SK-N-SH (cell line): ENCODE measurements around the gene TRMU. TPM values are rescaled to one million over a fixed set of nuclear protein-coding genes. Genes with fewer than 3 reads are reported as not detected.

Experiments used
- CTCF ChIA-PET: fragments of 300-600, 350-600 bp; formaldehyde crosslinking; extraction: SDS; loops from one replicate; lab custom pipeline; 2021; lab: Yijun Ruan, JAX
- POLR2A ChIA-PET: fragments of 350-600 bp; sonication (Branson Sonifier 250); formaldehyde crosslinking; extraction: SDS; loops from one replicate; lab custom pipeline; 2020; ENCODE audit warnings: antibody characterized with exemption, inconsistent platforms; lab: Yijun Ruan, JAX
- DNase-seq: peaks from one replicate; pipeline ENCODE4 v3.0.0; 2012
- H2AFZ ChIP-seq: fragments of 200-600 bp; sonication (generic); 2 replicates; pipeline ENCODE4 v1.8.1; 2016; ENCODE audit warnings: antibody characterized with exemption, mild to moderate bottlenecking, low read depth
- H3F3A ChIP-seq: fragments of 200-600 bp; sonication (generic); replicated peaks from 2 replicates; pipeline ENCODE3; 2016; ENCODE audit warnings: antibody characterized with exemption, mild to moderate bottlenecking; ENCODE audit not compliant: insufficient read depth
- H3K27ac ChIP-seq, 2 experiments: fragments of 200-500 bp in 1 of 2; fragments of 200-600 bp in 1 of 2; sonication (Bioruptor generic) in 1 of 2; sonication (generic), shearing (Covaris generic) in 1 of 2; 2 replicates each; pipeline versions ENCODE4 v1.5.1 to v1.6.1; 2014 to 2016; ENCODE audit warnings: low read depth in 2 of 2, inconsistent platforms in 1 of 2, low read length in 1 of 2, mild to moderate bottlenecking in 1 of 2, mixed read lengths in 1 of 2
- H3K27me3 ChIP-seq: fragments of 200-600 bp; sonication (generic), shearing (Covaris generic); 2 replicates; pipeline ENCODE4 v1.6.1; 2016; ENCODE audit warnings: mixed run types; ENCODE audit not compliant: insufficient read depth
- H3K36me3 ChIP-seq, 2 experiments: fragments of 200-500 bp in 1 of 2; fragments of 200-600 bp in 1 of 2; sonication (Bioruptor generic) in 1 of 2; sonication (generic) in 1 of 2; replicated peaks in 1 of 2; 2 replicates each; pipeline versions ENCODE3 to v1.5.1; 2014 to 2016; ENCODE audit warnings: low read length in 1 of 2, mild to moderate bottlenecking in 1 of 2; ENCODE audit not compliant: insufficient read depth in 2 of 2, control insufficient read depth in 1 of 2
- H3K4me1 ChIP-seq, 2 experiments: fragments of 200-500 bp in 1 of 2; fragments of 200-600 bp in 1 of 2; sonication (Bioruptor generic) in 1 of 2; sonication (generic), shearing (Covaris generic) in 1 of 2; 2 replicates each; pipeline versions ENCODE4 v1.5.1 to v1.6.1; 2014 to 2016; ENCODE audit warnings: low read depth in 1 of 2, low read length in 1 of 2, mixed run types in 1 of 2; ENCODE audit not compliant: insufficient read depth in 2 of 2, control insufficient read depth in 1 of 2
- H3K4me2 ChIP-seq: fragments of 200-600 bp; sonication (generic), shearing (Covaris generic); 2 replicates; pipeline ENCODE4 v1.6.1; 2017; ENCODE audit warnings: mixed run types
- H3K4me3 ChIP-seq, 2 experiments: fragments of 200-500 bp in 1 of 2; fragments of 200-600 bp in 1 of 2; sonication (Bioruptor generic) in 1 of 2; sonication (generic), shearing (Covaris generic) in 1 of 2; 2 replicates each; pipeline versions ENCODE4 v1.5.1 to v1.8.1; 2014 to 2016; ENCODE audit warnings: low read depth in 2 of 2, inconsistent platforms in 1 of 2, low read length in 1 of 2, mild to moderate bottlenecking in 1 of 2, mixed read lengths in 1 of 2, moderate library complexity in 1 of 2
- H3K79me2 ChIP-seq: fragments of 200-600 bp; sonication (generic); 2 replicates; pipeline ENCODE4 v1.8.1; 2017; ENCODE audit warnings: mild to moderate bottlenecking; ENCODE audit not compliant: insufficient read depth
- H3K9ac ChIP-seq: fragments of 200-600 bp; sonication (generic); 2 replicates; pipeline ENCODE4 v1.6.1; 2017; ENCODE audit warnings: mixed run types
- H3K9me2 ChIP-seq: fragments of 200-600 bp; sonication (generic); 2 replicates; pipeline ENCODE4 v1.6.1; 2017; ENCODE audit warnings: mixed run types
- H3K9me3 ChIP-seq: fragments of 200-600 bp; sonication (generic); 2 replicates; pipeline ENCODE4 v1.6.1; 2017; ENCODE audit warnings: mixed run types, mild to moderate bottlenecking, moderate library complexity
- H4K20me1 ChIP-seq: fragments of 200-600 bp; sonication (generic); 2 replicates; pipeline ENCODE4 v1.6.1; 2017; ENCODE audit warnings: mild to moderate bottlenecking, mixed run types; ENCODE audit not compliant: insufficient read depth
- ELF1 ChIP-seq: IDR thresholded peaks from 2 replicates; pipeline ENCODE4 v1.4.0; 2012
- EP300 ChIP-seq, 2 experiments: IDR thresholded peaks; 2 replicates each; pipeline versions ENCODE4 v1.4.0 to v1.6.1; 2012; ENCODE audit warnings: borderline replicate concordance in 1 of 2, low read depth in 1 of 2, low read length in 1 of 2
- FOXJ3 ChIP-seq: sonication (generic); formaldehyde crosslinking; IDR thresholded peaks from 2 replicates; pipeline ENCODE4 v1.5.1; 2020; ENCODE audit warnings: mild to moderate bottlenecking, missing genetic modification reagents
- MEF2A ChIP-seq: IDR thresholded peaks from 2 replicates; pipeline ENCODE4 v1.4.0; 2012; ENCODE audit warnings: low read depth, borderline replicate concordance
- MXI1 ChIP-seq: IDR thresholded peaks from 2 replicates; pipeline ENCODE4 v1.6.1; 2012; ENCODE audit warnings: mild to moderate bottlenecking, low read depth, low read length, improper control_type of control experiment
- NFIC ChIP-seq: IDR thresholded peaks from 2 replicates; pipeline ENCODE4 v1.4.0; 2012; ENCODE audit warnings: borderline replicate concordance
- NRF1 ChIP-seq: IDR thresholded peaks from 2 replicates; pipeline ENCODE4 v1.6.1; 2012; ENCODE audit warnings: low read depth, mild to moderate bottlenecking, low read length
- SIN3A ChIP-seq: IDR thresholded peaks from 2 replicates; pipeline ENCODE4 v1.6.1; 2012; ENCODE audit warnings: low read depth, mild to moderate bottlenecking, low read length, moderate library complexity, borderline replicate concordance
- TAF1 ChIP-seq: IDR thresholded peaks from 2 replicates; pipeline ENCODE4 v1.6.1; 2012; ENCODE audit warnings: low read depth, mild to moderate bottlenecking, low read length, moderate library complexity, borderline replicate concordance
- TEAD4 ChIP-seq: IDR thresholded peaks from 2 replicates; pipeline ENCODE4 v1.4.0; 2012; ENCODE audit warnings: mild to moderate bottlenecking, borderline replicate concordance; ENCODE audit not compliant: insufficient read depth
- YY1 ChIP-seq: IDR thresholded peaks from 2 replicates; pipeline ENCODE4 v1.4.0; 2012; ENCODE audit warnings: low read depth, mild to moderate bottlenecking
- WGBS: methylation state at CpG from one replicate; pipeline ENCODE4 v1.1.6; 2017; ENCODE audit warnings: low lambda C conversion rate; 5-methylcytosine and 5-hydroxymethylcytosine counted together
- polyA plus RNA-seq, 3 experiments: library from polyadenylated mRNA; depleted of rRNA; stranded (reverse); fragments of >200 nt; gene quantifications; 2 replicates each; pipeline ENCODE4 v1.2.3, GENCODE V29; 2012
- TF ChIP-seq, protein P1 (sequence below): fragments of 150-350 bp; IDR thresholded peaks from 2 replicates; pipeline ENCODE4 v1.6.1; 2016; ENCODE audit warnings: mild to moderate bottlenecking, low read depth, low read length
- TF ChIP-seq, protein P2 (sequence below): IDR thresholded peaks from 2 replicates; pipeline ENCODE4 v1.4.0; 2012; ENCODE audit warnings: low read depth, borderline replicate concordance
- TF ChIP-seq, protein P3 (sequence below): fragments of 200-600 bp; sonication (generic); IDR thresholded peaks from 2 replicates; pipeline ENCODE4 v1.6.1; 2017; ENCODE audit warnings: antibody characterized with exemption, mild to moderate bottlenecking, moderate library complexity
- TF ChIP-seq, protein P4 (sequence below): IDR thresholded peaks from 2 replicates; pipeline ENCODE4; 2012
- TF ChIP-seq, protein P5 (sequence below): fragments of 150-350 bp; IDR thresholded peaks from 2 replicates; pipeline ENCODE4 v1.6.1; 2017; ENCODE audit warnings: antibody characterized with exemption, low read length, low read depth, borderline replicate concordance

The TRMU gene
- polyA plus RNA-seq, 1 of the 3 experiments (the other 2 are of a cell fraction): 47.1 TPM

DNA sequence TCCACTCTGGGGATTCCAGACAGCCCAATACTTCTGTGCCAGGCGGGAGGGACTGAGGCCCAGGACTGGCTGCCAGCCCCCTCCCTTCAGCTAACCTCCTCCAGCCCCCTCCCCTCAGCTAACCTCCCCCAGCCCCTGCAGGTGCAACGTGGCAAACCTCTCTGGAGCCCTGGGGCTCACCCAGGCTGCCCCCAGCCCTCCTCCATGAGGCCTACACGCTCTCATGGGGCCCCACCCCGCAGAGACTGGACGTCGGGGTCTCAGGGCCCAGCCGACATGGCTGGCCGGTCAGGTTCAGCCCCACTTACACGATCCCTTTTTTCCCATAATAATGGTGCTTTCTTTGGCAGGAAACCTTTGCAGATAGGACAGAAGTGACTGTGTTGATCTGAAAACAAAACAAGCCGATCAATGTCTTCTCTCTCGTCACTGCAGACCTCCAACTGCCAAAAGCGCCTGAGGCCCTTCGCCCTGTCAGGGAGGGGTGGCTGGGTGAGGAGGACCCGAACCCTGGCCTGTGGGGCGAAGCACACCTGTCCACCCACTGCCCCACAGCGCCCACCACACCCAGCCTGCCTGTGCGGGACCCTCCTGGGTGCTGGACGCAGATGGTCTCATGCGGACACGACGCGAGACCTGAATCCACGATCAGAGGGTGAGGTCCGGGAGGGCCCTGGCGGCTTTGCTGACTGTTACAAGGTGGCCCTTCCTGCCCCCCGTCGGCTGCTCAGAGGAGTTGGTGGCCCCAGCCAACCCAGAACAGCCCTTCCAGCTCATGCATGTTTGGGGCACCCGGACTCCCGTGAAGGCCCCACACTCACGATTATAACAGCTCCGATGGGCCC is 33.6 kb downstream of the TRMU start:
- H3K4me3 ChIP-seq: no peak overlapping the region
- H3K36me3 ChIP-seq: no peaks in the 10 kb centered on the region
- no peak for DNase-seq
- no peaks in the 10 kb centered on the region for H3F3A ChIP-seq
- H2AFZ ChIP-seq: no peak overlapping the region
- WGBS: 82% methylated on average over 22 of the region's 31 CpGs
- ChIA-PET CTCF (interaction anchor here (1.2 to 3.2 kb wide), 6 partner anchors 11 to 174 kb away, joined by 3 to 105 read pairs (median 16); no protein-coding TSS in a partner anchor), POLR2A (no interaction called here)
- H3K4me1 ChIP-seq: no peaks in the 10 kb centered on the region; a peak in 1 of 4 replicates
- no peaks in the 10 kb centered on the region for H3K9me3 ChIP-seq
- no peak overlapping the region for H3K9ac ChIP-seq
- no peak overlapping the region for H3K4me2 ChIP-seq
- no peak overlapping the region for H3K27ac ChIP-seq
- no peaks in the 10 kb centered on the region for H4K20me1 ChIP-seq
- no peaks in the 10 kb centered on the region for H3K9me2 ChIP-seq
- no peaks in the 10 kb centered on the region for H3K27me3 ChIP-seq
- H3K79me2 ChIP-seq: no peaks in the 10 kb centered on the region
- TF ChIP-seq, protein P1, sequence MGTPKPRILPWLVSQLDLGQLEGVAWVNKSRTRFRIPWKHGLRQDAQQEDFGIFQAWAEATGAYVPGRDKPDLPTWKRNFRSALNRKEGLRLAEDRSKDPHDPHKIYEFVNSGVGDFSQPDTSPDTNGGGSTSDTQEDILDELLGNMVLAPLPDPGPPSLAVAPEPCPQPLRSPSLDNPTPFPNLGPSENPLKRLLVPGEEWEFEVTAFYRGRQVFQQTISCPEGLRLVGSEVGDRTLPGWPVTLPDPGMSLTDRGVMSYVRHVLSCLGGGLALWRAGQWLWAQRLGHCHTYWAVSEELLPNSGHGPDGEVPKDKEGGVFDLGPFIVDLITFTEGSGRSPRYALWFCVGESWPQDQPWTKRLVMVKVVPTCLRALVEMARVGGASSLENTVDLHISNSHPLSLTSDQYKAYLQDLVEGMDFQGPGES: no peak
- TF ChIP-seq, protein P2, sequence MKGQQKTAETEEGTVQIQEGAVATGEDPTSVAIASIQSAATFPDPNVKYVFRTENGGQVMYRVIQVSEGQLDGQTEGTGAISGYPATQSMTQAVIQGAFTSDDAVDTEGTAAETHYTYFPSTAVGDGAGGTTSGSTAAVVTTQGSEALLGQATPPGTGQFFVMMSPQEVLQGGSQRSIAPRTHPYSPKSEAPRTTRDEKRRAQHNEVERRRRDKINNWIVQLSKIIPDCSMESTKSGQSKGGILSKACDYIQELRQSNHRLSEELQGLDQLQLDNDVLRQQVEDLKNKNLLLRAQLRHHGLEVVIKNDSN: no peak
- TF ChIP-seq SIN3A (no peak), EP300 (IDR thresholded peaks at IDR 0.05; ENCODE audit: borderline replicate concordance in 1 of 2, low read depth in 1 of 2, low read length in 1 of 2) (no peak), TEAD4 (no peak), TAF1 (no peak), NRF1 (no peak), ELF1 (no peak), NFIC (no peak), FOXJ3 (no peak), YY1 (no peak), MXI1 (no peak), MEF2A (no peak)
- TF ChIP-seq, protein P3, sequence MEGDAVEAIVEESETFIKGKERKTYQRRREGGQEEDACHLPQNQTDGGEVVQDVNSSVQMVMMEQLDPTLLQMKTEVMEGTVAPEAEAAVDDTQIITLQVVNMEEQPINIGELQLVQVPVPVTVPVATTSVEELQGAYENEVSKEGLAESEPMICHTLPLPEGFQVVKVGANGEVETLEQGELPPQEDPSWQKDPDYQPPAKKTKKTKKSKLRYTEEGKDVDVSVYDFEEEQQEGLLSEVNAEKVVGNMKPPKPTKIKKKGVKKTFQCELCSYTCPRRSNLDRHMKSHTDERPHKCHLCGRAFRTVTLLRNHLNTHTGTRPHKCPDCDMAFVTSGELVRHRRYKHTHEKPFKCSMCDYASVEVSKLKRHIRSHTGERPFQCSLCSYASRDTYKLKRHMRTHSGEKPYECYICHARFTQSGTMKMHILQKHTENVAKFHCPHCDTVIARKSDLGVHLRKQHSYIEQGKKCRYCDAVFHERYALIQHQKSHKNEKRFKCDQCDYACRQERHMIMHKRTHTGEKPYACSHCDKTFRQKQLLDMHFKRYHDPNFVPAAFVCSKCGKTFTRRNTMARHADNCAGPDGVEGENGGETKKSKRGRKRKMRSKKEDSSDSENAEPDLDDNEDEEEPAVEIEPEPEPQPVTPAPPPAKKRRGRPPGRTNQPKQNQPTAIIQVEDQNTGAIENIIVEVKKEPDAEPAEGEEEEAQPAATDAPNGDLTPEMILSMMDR: no peak
- TF ChIP-seq, protein P4, sequence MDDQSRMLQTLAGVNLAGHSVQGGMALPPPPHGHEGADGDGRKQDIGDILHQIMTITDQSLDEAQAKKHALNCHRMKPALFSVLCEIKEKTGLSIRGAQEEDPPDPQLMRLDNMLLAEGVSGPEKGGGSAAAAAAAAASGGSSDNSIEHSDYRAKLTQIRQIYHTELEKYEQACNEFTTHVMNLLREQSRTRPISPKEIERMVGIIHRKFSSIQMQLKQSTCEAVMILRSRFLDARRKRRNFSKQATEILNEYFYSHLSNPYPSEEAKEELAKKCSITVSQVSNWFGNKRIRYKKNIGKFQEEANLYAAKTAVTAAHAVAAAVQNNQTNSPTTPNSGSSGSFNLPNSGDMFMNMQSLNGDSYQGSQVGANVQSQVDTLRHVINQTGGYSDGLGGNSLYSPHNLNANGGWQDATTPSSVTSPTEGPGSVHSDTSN: no peak
- TF ChIP-seq, protein P5, sequence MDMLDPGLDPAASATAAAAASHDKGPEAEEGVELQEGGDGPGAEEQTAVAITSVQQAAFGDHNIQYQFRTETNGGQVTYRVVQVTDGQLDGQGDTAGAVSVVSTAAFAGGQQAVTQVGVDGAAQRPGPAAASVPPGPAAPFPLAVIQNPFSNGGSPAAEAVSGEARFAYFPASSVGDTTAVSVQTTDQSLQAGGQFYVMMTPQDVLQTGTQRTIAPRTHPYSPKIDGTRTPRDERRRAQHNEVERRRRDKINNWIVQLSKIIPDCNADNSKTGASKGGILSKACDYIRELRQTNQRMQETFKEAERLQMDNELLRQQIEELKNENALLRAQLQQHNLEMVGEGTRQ: no peak
